Transverse colon (tissue), 4 donors: ENCODE measurements around the gene PRR3. TPM values are rescaled to one million over a fixed set of nuclear protein-coding genes. Genes with fewer than 3 reads are reported as not detected.

ENCODE experiments used
- DNase-seq: peaks from one replicate; pipeline ENCODE4 v3.0.0-alpha.2; 2019
- H3K27ac ChIP-seq, 4 donors: fragments of 200-600 bp; sonication (generic); 2 replicates each; pipeline ENCODE4 v1.5.1; 2016 to 2018; ENCODE audit warnings: inconsistent platforms in 4 of 4
- H3K27me3 ChIP-seq: fragments of 200-600 bp; sonication (generic); 2 replicates; pipeline ENCODE4 v1.5.1; 2017; ENCODE audit warnings: inconsistent platforms
- H3K36me3 ChIP-seq, 4 donors: fragments of 200-600 bp; sonication (generic); 2 replicates each; pipeline ENCODE4 v1.5.1; 2017 to 2019; ENCODE audit warnings: inconsistent platforms in 4 of 4
- H3K4me1 ChIP-seq, 4 donors: fragments of 200-600 bp; sonication (generic); 2 replicates each; pipeline ENCODE4 v1.5.1; 2017 to 2020; ENCODE audit warnings: inconsistent platforms in 4 of 4
- H3K4me3 ChIP-seq, 4 donors: fragments of 200-600 bp; sonication (generic); 1 replicate in 1 of 4; 2 replicates in 3 of 4; pipeline versions ENCODE4 v1.5.1 to v1.6.1; 2017 to 2019; ENCODE audit warnings: inconsistent platforms in 4 of 4
- H3K9me3 ChIP-seq, 2 donors: fragments of 200-600 bp; sonication (generic); 2 replicates each; pipeline ENCODE4 v1.5.1; 2017 to 2019; ENCODE audit warnings: inconsistent platforms in 2 of 2
- CTCF ChIP-seq, 5 experiments: fragments of 200-600 bp in 3 of 5; fragments of 450-650 bp in 2 of 5; sonication (generic) in 3 of 5; IDR thresholded peaks; 1 replicate in 2 of 5; 2 replicates in 3 of 5; pipeline ENCODE4 v1.5.1; 2016 to 2017; ENCODE audit warnings: antibody characterized with exemption in 5 of 5, inconsistent platforms in 3 of 5, mild to moderate bottlenecking in 2 of 5, moderate library complexity in 1 of 5
- EP300 ChIP-seq: sonication (generic); formaldehyde crosslinking; IDR thresholded peaks from one replicate; pipeline ENCODE4 v1.6.1; 2017; ENCODE audit warnings: antibody characterized with exemption, low read depth
- POLR2A ChIP-seq: fragments of 450-650 bp; IDR thresholded peaks from one replicate; pipeline ENCODE4 v1.6.1; 2016; ENCODE audit warnings: antibody characterized with exemption, mild to moderate bottlenecking, moderate library complexity
- POLR2AphosphoS5 ChIP-seq, 3 donors: sonication (generic); formaldehyde crosslinking; IDR thresholded peaks; one replicate each; pipeline ENCODE4 v1.6.1; 2016; ENCODE audit warnings: antibody characterized with exemption in 3 of 3
- whole genome bisulfite sequencing, 2 donors: methylation state at CpG; one replicate each; pipeline ENCODE4 v1.1.5; 2018; ENCODE audit warnings: low coverage in 1 of 2; 5-methylcytosine and 5-hydroxymethylcytosine counted together
- in situ Hi-C, 4 donors: fragments of 200-750 bp; cut with MboI; loops; one replicate each; pipeline versions ENCODE4 v1.15.0 to v1.15.1; 2017; ENCODE audit warnings: low sequenced_read_pairs in 3 of 4, low pct_ligation_motif_present in 1 of 4, low pct_unique_long_range_greater_than_20kb in 1 of 4
- intact Hi-C: fragments of 100-400 bp; cut with DNase I; formaldehyde crosslinking; loops from one replicate; pipeline ENCODE4 v1.15.1; 2023; ENCODE audit warnings: low total_unique reads
- total RNA-seq, 4 donors: library from RNA; depleted of rRNA; stranded (reverse); fragments of >200 nt; gene quantifications; one replicate each; pipeline ENCODE4 v1.1.0, GENCODE V29; 2016

PRR3 gene
- total RNA-seq, 4 donors from 2014 or later, result 2.2 to 10.1 (median 5.0) TPM

- H3K9me3 ChIP-seq, result no peaks in the 10 kb centered on the region
- H3K4me3 ChIP-seq, result no peak overlapping the region
- peaks cover 0 to 44% (median 25%) of the 10 kb centered on the region in 4 donors for H3K36me3 ChIP-seq
- no peaks in the 10 kb centered on the region for H3K27me3 ChIP-seq
- intact Hi-C loops, result no loop called here
- peaks cover 4 to 43% (median 28%) of the 10 kb centered on the region in 4 donors for H3K4me1 ChIP-seq
- in situ Hi-C loops, result no loop called here
- no peak overlapping the region for H3K27ac ChIP-seq
- no peak for DNase-seq
- whole genome bisulfite sequencing, 2 donors, result 75 to 83% methylated on average over 2 to 4 of the region's 4 CpGs
- TF ChIP-seq POLR2A (no peak), CTCF (IDR thresholded peaks at IDR 0.05) (no peak), POLR2AphosphoS5 (IDR thresholded peaks at IDR 0.05) (no peak), EP300 (no peak)
Observed at GRCh38 chr6:30610065-30610464, 53.0 kb downstream of the PRR3 start.

GRCh38 chr6:30611150-30611855 is 54.2 kb downstream of the PRR3 start:
- peaks cover 4 to 43% (median 28%) of the 10 kb centered on the region in 4 donors for H3K4me1 ChIP-seq
- intact Hi-C loops (no loop called here), in situ Hi-C loops (no loop called here)
- TF ChIP-seq CTCF (IDR thresholded peaks at IDR 0.05), result no peak
- TF ChIP-seq POLR2AphosphoS5 (IDR thresholded peaks at IDR 0.05), result peak in 1 of 3 donors; percentile 37
- TF ChIP-seq POLR2A, result no peak
- H3K4me3 ChIP-seq, result no peak overlapping the region
- no peak for DNase-seq
- H3K36me3 ChIP-seq, result peaks cover 0 to 35% (median 19%) of the 10 kb centered on the region in 4 donors
- H3K27ac ChIP-seq, result peak overlapping the region in 2 of 4 donors; percentile 94 to 98
- no peaks in the 10 kb centered on the region for H3K9me3 ChIP-seq
- 63 to 78% methylated on average over 3 to 9 of the region's 9 CpGs for WGBS, 2 donors
- no peaks in the 10 kb centered on the region for H3K27me3 ChIP-seq

GRCh38 chr6:30611856-30612194 is 54.7 kb downstream of the PRR3 start:
- Histone ChIP-seq H3K27ac (peak overlapping the region in 3 of 4 donors; percentile 94 to 98 (median 94)), H3K27me3 (no peaks in the 10 kb centered on the region), H3K4me3 (no peak overlapping the region), H3K9me3 (no peaks in the 10 kb centered on the region), H3K36me3 (peaks cover 0 to 33% (median 19%) of the 10 kb centered on the region in 4 donors), H3K4me1 (peaks cover 4 to 43% (median 28%) of the 10 kb centered on the region in 4 donors)
- WGBS, 2 donors, result 67 to 85% methylated on average over 2 of the region's 2 CpGs
- DNase-seq, result no peak
- no peak for TF ChIP-seq POLR2A
- TF ChIP-seq CTCF (IDR thresholded peaks at IDR 0.05), result no peak
- TF ChIP-seq POLR2AphosphoS5 (IDR thresholded peaks at IDR 0.05), result no peak
- no peak for TF ChIP-seq EP300
- intact Hi-C loops, result no loop called here
- in situ Hi-C loops, result no loop called here

GRCh38 chr6:30612213-30612612 is 55.1 kb downstream of the PRR3 start:
- Histone ChIP-seq H3K27me3 (no peaks in the 10 kb centered on the region), H3K27ac (peak overlapping the region; percentile 94 to 98 (median 96)), H3K4me1 (peaks cover 4 to 43% (median 28%) of the 10 kb centered on the region in 4 donors), H3K4me3 (no peak overlapping the region), H3K36me3 (peaks cover 0 to 31% (median 17%) of the 10 kb centered on the region in 4 donors), H3K9me3 (no peaks in the 10 kb centered on the region)
- 82 to 92% methylated on average over 1 of the region's 1 CpG for WGBS, 2 donors
- in situ Hi-C loops (no loop called here), intact Hi-C loops (no loop called here)
- TF ChIP-seq EP300 (no peak), POLR2AphosphoS5 (IDR thresholded peaks at IDR 0.05) (no peak), POLR2A (no peak), CTCF (IDR thresholded peaks at IDR 0.05) (peak in 1 of 5 experiments; percentile 15)
- DNase-seq, result no peak
